DMS153 (cell line): ENCODE data around the gene CSGALNACT2.

ENCODE experiments used
- DNase-seq: peaks from one replicate; lab custom pipeline; 2025; lab: John Stamatoyannopoulos, UW

The CSGALNACT2 gene

GRCh38 chr10:43190289-43190688, 52.0 kb downstream of the CSGALNACT2 start:
- DNase-seq: no peak

GRCh38 chr10:43190775-43191174, 52.5 kb downstream of the CSGALNACT2 start:
- DNase-seq: no peak

GRCh38 chr10:43192884-43193283, 54.6 kb downstream of the CSGALNACT2 start:
- no peak for DNase-seq

GRCh38 chr10:43193496-43194080, 55.3 kb downstream of the CSGALNACT2 start:
- DNase-seq: no peak

DNA sequence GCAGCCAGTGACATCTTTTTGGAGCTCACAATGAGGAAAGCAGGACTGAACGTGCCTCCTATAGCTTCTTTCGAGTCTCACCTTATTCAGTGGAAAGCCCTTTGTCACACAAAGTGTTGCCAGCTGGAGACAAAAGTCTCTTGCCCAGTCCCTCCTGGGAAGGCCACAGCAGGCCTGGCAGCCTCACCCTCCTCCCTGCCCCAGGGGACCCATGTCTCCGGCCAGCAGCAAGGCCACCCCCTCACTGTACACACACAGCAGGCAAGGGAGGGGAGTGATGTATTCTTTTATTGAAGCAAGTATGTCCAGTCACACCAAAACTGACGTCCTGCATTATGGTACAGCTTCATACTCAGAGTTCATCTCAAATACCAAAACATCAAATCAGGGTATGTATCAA, 56.0 kb downstream of the CSGALNACT2 start:
- no peak for DNase-seq

GRCh38 chr10:43194859-43195258, 56.6 kb downstream of the CSGALNACT2 start:
- no peak for DNase-seq

DNA sequence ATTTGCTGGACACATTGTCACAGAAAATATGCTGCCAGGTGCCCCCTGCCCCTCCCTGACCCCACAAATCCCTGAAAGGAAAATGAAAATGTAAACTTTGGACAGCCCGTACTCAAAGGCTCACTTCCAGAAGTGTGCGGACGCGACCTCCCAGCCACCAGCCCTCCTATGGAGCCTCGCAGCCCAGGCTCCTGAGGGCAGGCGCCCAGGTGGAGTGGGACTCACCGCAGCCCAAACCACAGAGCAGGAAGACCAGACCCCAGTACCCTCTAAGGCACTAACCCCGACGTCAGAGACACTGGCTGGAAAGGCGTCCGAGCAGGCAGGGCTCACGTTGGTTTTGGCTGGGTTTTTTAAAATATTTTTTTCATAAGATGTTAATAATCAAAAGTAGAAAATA, 57.3 kb downstream of the CSGALNACT2 start:
- no peak for DNase-seq

- DNase-seq: no peak
Observed at GRCh38 chr10:43196131-43196980, 58.1 kb downstream of the CSGALNACT2 start.

GRCh38 chr10:43196981-43197833, 59.0 kb downstream of the CSGALNACT2 start:
- no peak for DNase-seq

GRCh38 chr10:43197834-43198681, 59.8 kb downstream of the CSGALNACT2 start:
- DNase-seq: no peak

GRCh38 chr10:43198682-43199005, 60.4 kb downstream of the CSGALNACT2 start:
- no peak for DNase-seq

DNA sequence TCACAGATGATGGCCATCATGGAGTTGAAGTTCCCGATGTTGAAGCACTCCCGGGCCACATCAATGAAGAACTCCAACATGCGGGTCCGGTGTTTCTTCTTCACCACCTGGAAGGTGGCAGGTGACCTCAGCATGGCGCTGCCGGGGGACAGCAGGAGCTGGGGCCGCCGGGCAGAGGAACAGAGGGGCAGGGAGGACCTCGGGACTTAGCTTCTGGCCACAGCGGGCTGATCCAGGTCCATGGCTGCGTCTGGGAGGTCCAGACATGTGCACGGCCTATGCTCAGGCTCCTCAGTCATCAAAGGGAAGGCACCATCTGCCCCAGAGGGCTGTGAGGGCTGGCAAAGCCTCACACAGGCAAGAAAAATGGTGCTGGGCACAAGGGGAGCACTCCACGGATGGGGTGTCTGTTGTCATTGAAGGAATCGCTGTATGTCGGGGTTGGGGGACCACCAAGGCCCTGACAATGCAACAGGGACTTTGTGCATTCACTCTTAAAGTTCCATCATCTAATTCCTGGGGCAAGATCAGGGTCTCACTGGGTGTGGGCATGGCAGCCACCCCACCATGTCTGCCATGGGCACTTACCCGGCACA, 60.9 kb downstream of the CSGALNACT2 start:
- no peak for DNase-seq

GRCh38 chr10:43199684-43200537, 61.7 kb downstream of the CSGALNACT2 start:
- no peak for DNase-seq

DNA sequence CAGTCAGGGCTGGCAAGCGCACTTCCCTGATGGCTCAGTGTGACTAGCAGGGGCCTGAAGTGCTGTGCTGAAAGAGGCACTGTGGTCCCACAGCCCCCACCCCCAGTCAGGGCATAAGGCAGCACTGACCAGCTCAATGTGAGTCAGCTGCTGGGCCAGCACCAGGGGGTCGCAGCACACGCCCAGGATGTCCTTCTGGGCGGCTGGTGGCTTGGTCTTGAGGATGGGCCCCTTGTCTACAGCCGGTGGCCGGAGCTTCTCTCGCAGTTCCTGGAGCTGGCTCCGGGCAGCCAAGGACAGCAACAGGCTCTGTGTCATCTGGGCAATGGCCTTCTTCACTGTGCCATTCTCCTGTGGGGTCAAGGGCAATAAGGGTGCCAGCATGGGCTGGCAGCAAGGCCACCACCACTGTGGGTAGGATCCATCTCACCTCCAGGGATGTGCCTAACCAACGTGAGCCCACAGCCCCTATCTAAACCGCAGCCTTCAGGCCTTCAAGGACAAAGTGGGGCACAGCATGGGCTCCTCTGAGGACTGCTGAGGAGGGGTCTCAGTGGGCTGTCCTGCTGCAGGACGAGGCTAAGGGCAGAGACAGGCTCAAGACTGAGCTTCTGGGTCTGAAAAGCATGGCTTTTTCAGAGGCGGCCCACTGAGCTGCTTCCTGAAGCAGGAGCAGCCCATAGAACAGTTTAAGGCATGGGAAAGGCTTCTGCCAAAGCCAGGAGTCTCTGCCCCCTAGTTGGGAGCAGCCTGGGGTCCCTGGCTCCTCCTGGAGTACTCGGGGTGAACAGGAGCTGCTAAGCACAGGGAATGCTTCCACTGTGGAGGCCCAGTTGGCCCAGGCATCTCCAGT, 62.5 kb downstream of the CSGALNACT2 start:
- no peak for DNase-seq

GRCh38 chr10:43201545-43202131, 63.4 kb downstream of the CSGALNACT2 start:
- DNase-seq: no peak

- no peak for DNase-seq
Observed at GRCh38 chr10:43202224-43202656, 64.0 kb downstream of the CSGALNACT2 start.

- no peak for DNase-seq
Observed at GRCh38 chr10:43202657-43203447, 64.6 kb downstream of the CSGALNACT2 start.

DNA sequence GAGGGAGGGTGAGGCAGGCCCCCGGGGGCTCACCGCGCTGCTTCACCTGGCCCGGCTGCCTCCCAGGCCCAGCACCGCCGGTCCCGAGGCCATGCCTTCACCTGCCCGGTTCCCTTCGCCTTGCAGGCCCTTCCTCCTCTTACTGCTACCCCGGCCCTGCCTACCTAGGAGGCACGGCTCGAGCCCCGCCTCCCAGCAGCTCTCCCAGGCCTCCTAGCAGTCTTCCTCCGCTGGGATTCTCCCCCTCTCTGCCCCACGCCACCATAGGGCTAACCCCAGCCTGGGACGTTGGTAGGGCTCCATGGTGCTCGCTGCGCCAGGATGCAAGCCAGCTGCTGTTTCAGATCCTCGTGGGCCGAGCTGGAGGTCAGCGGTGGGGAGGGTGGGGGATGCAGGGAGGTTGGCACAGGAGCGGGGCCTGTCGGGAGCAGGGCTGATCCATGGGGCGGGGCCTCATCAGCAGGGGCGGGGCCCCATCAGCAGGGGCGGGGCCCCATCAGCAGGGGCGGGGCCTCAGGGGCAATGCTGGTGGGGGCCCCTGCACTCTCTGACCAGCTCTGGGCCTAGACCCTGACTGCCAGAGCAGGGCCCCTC, 65.3 kb downstream of the CSGALNACT2 start:
- DNase-seq: peak; percentile 61
